BLaER1 (cell line): ENCODE measurements around the gene SMAD7.
A peak's percentile ranks its signal among the peaks of the same experiment; 100 is the strongest.

Experiments used
- H3K27ac ChIP-seq: shearing (Covaris generic); formaldehyde crosslinking; 2 replicates; pipeline ENCODE4 v1.8.1; 2022
- H3K27me3 ChIP-seq: shearing (Covaris generic); formaldehyde crosslinking; 2 replicates; pipeline ENCODE4 v1.8.1; 2022
- H3K36me3 ChIP-seq: shearing (Covaris generic); formaldehyde crosslinking; 2 replicates; pipeline ENCODE4 v1.8.1; 2022
- H3K4me1 ChIP-seq: shearing (Covaris generic); formaldehyde crosslinking; 2 replicates; pipeline ENCODE4 v1.8.1; 2022
- H3K4me2 ChIP-seq: shearing (Covaris generic); formaldehyde crosslinking; 2 replicates; pipeline ENCODE4 v1.8.1; 2022
- H3K4me3 ChIP-seq: shearing (Covaris generic); formaldehyde crosslinking; 2 replicates; pipeline ENCODE4 v1.8.1; 2022
- H3K9ac ChIP-seq: shearing (Covaris generic); formaldehyde crosslinking; 2 replicates; pipeline ENCODE4 v1.8.1; 2022
- H3K9me3 ChIP-seq: shearing (Covaris generic); formaldehyde crosslinking; 2 replicates; pipeline ENCODE4 v1.8.1; 2022
- H4K20me1 ChIP-seq: shearing (Covaris generic); formaldehyde crosslinking; 2 replicates; pipeline ENCODE4 v1.8.1; 2022
- Cebpa-rat ChIP-seq: shearing (Covaris generic); IDR thresholded peaks from 2 replicates; pipeline ENCODE4 v1.8.1; 2022

Gene SMAD7

GRCh38 chr18:48926420-48926857 lies 24.3 kb downstream of the SMAD7 start:
- Histone ChIP-seq H3K9ac (no peak overlapping the region), H3K27me3 (no peaks in the 10 kb centered on the region), H3K36me3 (peaks cover 16% of the 10 kb centered on the region), H3K4me2 (peak overlapping the region; percentile 96), H3K9me3 (no peaks in the 10 kb centered on the region), H4K20me1 (peaks cover 99% of the 10 kb centered on the region), H3K27ac (no peak overlapping the region), H3K4me3 (no peak overlapping the region), H3K4me1 (peaks cover 94% of the 10 kb centered on the region)
- no peak for TF ChIP-seq Cebpa-rat

DNA sequence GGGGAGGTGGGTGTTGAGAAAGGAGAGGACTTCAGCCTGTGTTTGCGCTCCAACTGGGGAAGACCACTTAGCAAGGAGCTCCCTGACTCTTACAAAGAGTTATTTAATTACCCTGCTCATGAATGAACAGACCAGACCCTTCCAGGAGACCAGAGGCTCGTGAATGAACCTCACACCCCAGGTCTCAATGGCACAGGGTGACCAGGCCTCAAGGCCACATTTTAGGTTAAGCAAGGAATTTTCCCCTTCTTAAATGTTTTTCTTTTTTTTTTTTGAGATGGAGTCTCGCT lies 25.3 kb downstream of the SMAD7 start:
- H3K9ac ChIP-seq, result no peak overlapping the region
- H3K27me3 ChIP-seq, result no peaks in the 10 kb centered on the region
- H3K27ac ChIP-seq, result no peak overlapping the region
- no peak for TF ChIP-seq Cebpa-rat
- peaks cover 84% of the 10 kb centered on the region for H3K4me1 ChIP-seq
- peak overlapping the region; percentile 66 for H3K4me2 ChIP-seq
- peaks cover 26% of the 10 kb centered on the region for H3K36me3 ChIP-seq
- H3K4me3 ChIP-seq, result no peak overlapping the region
- H3K9me3 ChIP-seq, result no peaks in the 10 kb centered on the region
- peaks cover 99% of the 10 kb centered on the region for H4K20me1 ChIP-seq

DNA sequence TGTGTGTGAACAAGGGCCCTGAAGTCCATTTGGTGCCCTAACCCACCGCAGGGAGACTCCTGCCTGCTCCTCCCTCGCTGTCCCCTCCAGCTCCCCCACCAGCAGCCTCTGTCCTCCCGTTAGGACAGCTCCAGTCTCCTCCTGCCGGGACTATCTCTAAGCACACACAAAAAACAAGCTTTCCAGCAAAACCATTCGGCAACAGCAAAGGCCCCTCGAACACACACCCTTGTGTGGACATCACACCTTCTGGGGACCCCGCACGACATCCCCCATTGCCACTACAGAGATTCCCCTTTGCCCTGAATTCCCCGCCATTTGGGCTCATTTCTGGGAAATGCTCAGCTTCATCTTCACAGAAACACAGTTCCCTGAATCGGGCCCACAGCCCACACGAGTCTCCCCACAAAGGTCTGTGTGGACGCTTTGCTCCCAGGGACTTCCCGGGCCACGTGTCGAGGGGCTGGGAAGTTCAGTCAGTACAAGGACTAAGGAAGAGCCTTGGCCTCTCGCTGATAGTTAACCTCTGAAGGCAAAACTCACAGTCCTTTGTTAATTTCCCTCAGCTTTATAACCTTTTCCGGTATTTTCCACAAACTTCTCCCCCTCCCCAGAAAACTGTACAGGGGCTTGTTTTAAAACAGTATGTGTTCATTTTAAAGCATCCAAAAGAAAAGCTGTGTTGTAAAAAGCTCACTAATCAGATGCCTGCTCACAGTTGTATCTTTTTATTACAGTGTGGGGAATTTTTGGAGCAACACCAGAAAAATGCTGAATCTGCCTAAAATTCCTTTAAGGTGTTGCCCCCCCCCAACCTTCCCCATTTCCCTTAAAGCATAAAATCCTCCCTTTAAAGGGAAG lies 25.9 kb downstream of the SMAD7 start:
- peaks cover 98% of the 10 kb centered on the region for H4K20me1 ChIP-seq
- no peaks in the 10 kb centered on the region for H3K9me3 ChIP-seq
- H3K4me2 ChIP-seq, result peak overlapping the region; percentile 66
- peaks cover 78% of the 10 kb centered on the region for H3K4me1 ChIP-seq
- peaks cover 31% of the 10 kb centered on the region for H3K36me3 ChIP-seq
- no peak overlapping the region for H3K27ac ChIP-seq
- H3K4me3 ChIP-seq, result no peak overlapping the region
- no peaks in the 10 kb centered on the region for H3K27me3 ChIP-seq
- no peak for TF ChIP-seq Cebpa-rat
- H3K9ac ChIP-seq, result no peak overlapping the region; the same call in 1 of the 2 replicates

DNA sequence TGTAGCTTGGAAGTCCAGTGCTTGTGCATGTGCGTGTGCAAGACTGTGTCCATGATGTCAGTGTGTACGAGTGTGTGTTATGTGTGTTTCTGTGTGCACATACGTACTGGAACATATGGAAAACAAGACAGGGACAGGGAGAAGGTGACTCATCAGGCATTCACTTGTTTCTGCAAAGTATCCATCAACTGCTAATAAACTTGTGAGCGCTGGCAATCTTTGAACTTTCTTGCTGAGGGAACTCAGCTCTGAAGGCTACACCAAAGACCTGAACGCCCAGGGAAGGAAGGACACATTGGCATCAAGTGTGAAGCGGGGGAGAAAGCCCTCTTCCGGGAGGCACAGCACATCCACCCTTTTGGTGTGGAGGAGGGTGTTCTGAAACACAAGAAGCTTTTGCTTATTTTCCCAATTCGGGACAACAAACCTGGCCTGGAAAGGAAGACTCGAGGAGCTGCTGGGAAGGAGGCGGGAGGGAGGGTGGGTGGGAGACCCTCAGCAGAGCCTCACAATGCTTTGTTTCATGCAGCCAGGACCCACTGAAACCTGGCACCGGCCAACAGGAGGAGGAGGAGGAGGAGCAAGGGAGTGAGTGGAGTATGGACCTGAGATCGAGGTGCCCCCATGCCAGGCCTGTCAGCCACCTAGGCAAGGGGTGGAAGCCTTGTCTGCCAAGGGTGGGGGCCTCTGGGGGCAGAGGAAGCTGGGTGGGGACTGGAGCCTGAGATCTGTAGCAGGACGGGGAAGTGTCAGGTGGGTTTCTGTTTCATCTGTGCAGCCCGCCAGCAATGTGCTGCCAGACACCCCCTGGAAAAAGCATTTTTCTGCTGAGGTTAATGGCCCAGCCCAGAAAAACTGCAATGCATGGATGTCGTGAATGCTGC lies 26.8 kb downstream of the SMAD7 start:
- no peak overlapping the region for H3K9ac ChIP-seq
- H3K4me3 ChIP-seq, result 0 out of 2 replicates have a peak overlapping the region, but pooled peaks have one; percentile 34
- H3K9me3 ChIP-seq, result no peaks in the 10 kb centered on the region
- peak overlapping the region; percentile 87 for H3K4me2 ChIP-seq
- TF ChIP-seq Cebpa-rat, result no peak
- H3K27me3 ChIP-seq, result no peaks in the 10 kb centered on the region
- peaks cover 36% of the 10 kb centered on the region for H3K36me3 ChIP-seq
- H3K27ac ChIP-seq, result peak overlapping the region; percentile 56; the same call in 1 of the 2 replicates
- H4K20me1 ChIP-seq, result peaks cover 97% of the 10 kb centered on the region
- peaks cover 74% of the 10 kb centered on the region for H3K4me1 ChIP-seq

- H3K4me1 ChIP-seq, result peaks cover 72% of the 10 kb centered on the region
- no peak for TF ChIP-seq Cebpa-rat
- peak overlapping the region; percentile 34 for H3K4me3 ChIP-seq
- no peaks in the 10 kb centered on the region for H3K27me3 ChIP-seq
- peaks cover 38% of the 10 kb centered on the region for H3K36me3 ChIP-seq
- no peaks in the 10 kb centered on the region for H3K9me3 ChIP-seq
- peak overlapping the region; percentile 56 for H3K27ac ChIP-seq
- H3K9ac ChIP-seq, result no peak overlapping the region; the same call in 1 of the 2 replicates
- H4K20me1 ChIP-seq, result peaks cover 97% of the 10 kb centered on the region
- H3K4me2 ChIP-seq, result peak overlapping the region; percentile 87
Measured at GRCh38 chr18:48922801-48923730, 27.7 kb downstream of the SMAD7 start.

- H3K4me1 ChIP-seq, result peaks cover 64% of the 10 kb centered on the region
- H3K9ac ChIP-seq, result no peak overlapping the region
- peak overlapping the region; percentile 87 for H3K4me2 ChIP-seq
- H3K4me3 ChIP-seq, result no peak overlapping the region
- no peaks in the 10 kb centered on the region for H3K9me3 ChIP-seq
- H4K20me1 ChIP-seq, result peaks cover 89% of the 10 kb centered on the region
- no peak for TF ChIP-seq Cebpa-rat
- no peaks in the 10 kb centered on the region for H3K27me3 ChIP-seq
- H3K27ac ChIP-seq, result peak overlapping the region; percentile 56
- peaks cover 38% of the 10 kb centered on the region for H3K36me3 ChIP-seq
Measured at GRCh38 chr18:48922226-48922800, 28.5 kb downstream of the SMAD7 start.

- TF ChIP-seq Cebpa-rat, result no peak
- 0 out of 2 replicates have a peak overlapping the region, but pooled peaks have one; percentile 87 for H3K4me2 ChIP-seq
- H3K36me3 ChIP-seq, result peaks cover 36% of the 10 kb centered on the region
- H3K9ac ChIP-seq, result no peak overlapping the region
- H4K20me1 ChIP-seq, result peaks cover 82% of the 10 kb centered on the region
- H3K27me3 ChIP-seq, result no peaks in the 10 kb centered on the region
- no peak overlapping the region for H3K4me3 ChIP-seq
- no peak overlapping the region for H3K27ac ChIP-seq
- H3K9me3 ChIP-seq, result no peaks in the 10 kb centered on the region
- peaks cover 57% of the 10 kb centered on the region for H3K4me1 ChIP-seq
Measured at GRCh38 chr18:48921305-48922225, 29.2 kb downstream of the SMAD7 start.

DNA sequence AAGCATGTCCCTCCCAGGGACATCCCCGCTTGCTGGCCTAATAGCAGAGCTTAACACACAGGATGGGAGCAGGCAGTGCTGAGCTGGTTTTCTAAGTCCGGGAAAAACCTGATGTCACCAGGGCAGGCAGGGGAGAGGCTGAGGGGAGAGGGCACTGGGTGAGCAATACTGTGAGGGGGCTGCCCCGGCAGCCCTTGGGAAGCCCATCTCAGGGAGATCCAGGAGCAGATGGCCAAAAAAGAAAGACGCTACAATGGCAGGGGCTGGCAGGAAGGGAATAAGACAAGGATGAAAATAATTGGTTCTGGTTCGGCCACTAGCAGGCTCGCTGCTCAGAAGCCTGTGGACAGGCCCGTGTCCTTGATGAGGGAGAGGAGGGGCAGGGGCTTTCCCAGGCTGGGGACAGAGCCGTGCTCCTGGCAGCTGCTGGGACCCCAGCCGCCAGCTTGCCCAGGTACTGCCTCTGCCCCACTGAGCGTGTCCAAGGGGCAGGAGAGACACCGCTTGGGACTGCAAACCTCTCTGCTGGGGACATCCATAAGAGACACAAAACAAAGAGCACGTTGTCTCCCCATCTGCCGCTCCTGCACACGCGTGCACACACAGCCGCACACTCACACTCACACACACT lies 30.2 kb downstream of the SMAD7 start:
- H3K4me1 ChIP-seq, result peaks cover 46% of the 10 kb centered on the region
- H3K36me3 ChIP-seq, result peaks cover 33% of the 10 kb centered on the region
- H4K20me1 ChIP-seq, result peaks cover 72% of the 10 kb centered on the region
- no peak overlapping the region for H3K4me2 ChIP-seq
- H3K9ac ChIP-seq, result no peak overlapping the region
- no peak overlapping the region for H3K27ac ChIP-seq
- H3K27me3 ChIP-seq, result no peaks in the 10 kb centered on the region
- no peak for TF ChIP-seq Cebpa-rat
- H3K9me3 ChIP-seq, result no peaks in the 10 kb centered on the region
- H3K4me3 ChIP-seq, result no peak overlapping the region
